Epithelial cell of proximal tubule (primary cell): ENCODE data around the gene GRIK3. TPM values are rescaled to one million over a fixed set of nuclear protein-coding genes. Genes with fewer than 3 reads are reported as not detected.

Source experiments
- DNase-seq: peaks from one replicate; pipeline ENCODE4 v3.0.0-alpha.2; 2011; ENCODE audit warnings: low read depth
- H3K4me3 ChIP-seq: 2 replicates; pipeline ENCODE4 v1.5.1; 2011; ENCODE audit warnings: low read depth, mild to moderate bottlenecking, low read length
- CTCF ChIP-seq: conservative IDR thresholded peaks from 2 replicates; pipeline ENCODE4 v1.5.1; 2012; ENCODE audit warnings: low read depth, mild to moderate bottlenecking, low read length
- total RNA-seq: library from RNA; depleted of rRNA; stranded (reverse); fragments of >200 nt; gene quantifications from 2 replicates; pipeline ENCODE4 v1.2.3, GENCODE V29; 2015

Gene GRIK3
- total RNA-seq, 1 donor from 2014 or later, result not detected

GRCh38 chr1:36792292-36792691 is 242.0 kb downstream of the GRIK3 start:
- no peak for DNase-seq
- no peak overlapping the region for H3K4me3 ChIP-seq
- no peak for TF ChIP-seq CTCF

DNA sequence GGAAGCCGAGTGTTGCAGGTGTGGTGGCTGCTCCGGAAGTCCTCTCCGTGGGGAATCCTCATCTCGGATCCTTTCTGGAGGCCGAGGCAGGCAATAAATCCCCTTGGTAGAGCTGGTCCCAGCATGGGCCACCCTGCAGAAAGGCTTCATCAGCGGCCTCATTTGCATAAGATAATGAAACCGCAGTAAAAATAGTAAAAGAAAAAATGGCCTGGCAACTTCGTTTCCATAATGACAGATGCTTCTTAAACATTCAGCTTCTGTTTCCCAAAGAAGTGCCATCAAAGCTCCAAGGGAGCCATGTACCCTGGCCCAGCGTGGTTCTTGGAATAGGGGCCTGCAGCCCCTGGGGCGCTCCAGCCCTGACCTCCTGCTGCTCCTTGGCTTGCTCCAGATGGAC is 244.1 kb downstream of the GRIK3 start:
- TF ChIP-seq CTCF, result no peak
- no peak for DNase-seq

DNA sequence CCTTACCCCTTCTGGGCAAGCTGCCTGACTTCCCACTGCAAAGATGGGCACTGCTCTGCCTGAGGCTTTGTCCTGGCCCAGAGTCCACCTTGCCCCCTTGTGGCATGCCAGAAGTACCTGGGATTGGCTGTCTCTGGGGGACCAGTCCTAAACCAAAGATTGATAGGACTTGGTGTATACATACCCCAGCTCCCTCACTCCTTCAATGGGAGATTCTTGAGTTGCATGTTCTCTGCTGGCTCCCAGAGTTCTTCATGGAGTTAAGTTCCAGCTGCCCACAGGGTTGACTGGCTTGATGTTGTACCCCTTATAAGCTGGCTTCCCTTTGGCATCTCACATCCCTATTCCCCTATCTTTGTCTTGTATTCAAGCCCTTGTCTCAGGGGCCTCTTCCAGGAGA is 244.8 kb downstream of the GRIK3 start:
- no peak for TF ChIP-seq CTCF
- no peak for DNase-seq

More for the DNA sequence above, 244.1 kb downstream of the GRIK3 start:
- H3K4me3 ChIP-seq, result no peak overlapping the region

DNA sequence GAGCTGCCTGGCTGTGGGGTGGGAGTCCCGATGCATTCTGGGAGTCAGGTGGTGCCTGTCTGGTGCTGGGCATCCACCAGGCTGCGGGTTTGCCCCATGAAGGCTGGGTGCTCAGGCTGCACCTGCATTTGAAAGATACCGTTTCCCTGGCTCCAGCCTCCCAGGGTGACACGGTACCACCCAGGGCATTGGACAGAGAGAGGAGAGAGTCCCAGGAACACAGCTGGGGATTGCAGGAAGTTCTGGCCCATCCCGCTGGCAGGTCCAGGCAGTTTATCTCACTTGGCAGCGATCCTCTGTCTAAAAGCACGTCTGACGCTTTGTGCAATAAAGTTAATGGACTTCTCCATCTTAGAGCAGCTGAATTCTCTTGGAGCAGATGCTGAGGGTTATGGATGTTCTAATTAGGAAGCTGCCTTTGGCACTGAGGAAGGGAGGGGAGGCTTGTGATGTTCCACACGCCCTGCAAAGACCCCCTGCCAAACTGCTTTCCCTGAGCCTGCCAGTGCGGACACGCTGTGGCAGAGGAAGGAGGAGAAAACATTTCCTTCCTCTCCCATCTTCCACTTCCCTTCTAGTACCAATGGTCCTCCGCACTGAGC is 246.9 kb downstream of the GRIK3 start:
- no peak overlapping the region for H3K4me3 ChIP-seq
- TF ChIP-seq CTCF, result no peak
- DNase-seq, result no peak

More for the DNA sequence above, 244.8 kb downstream of the GRIK3 start:
- H3K4me3 ChIP-seq, result no peak overlapping the region

GRCh38 chr1:36786425-36786824 is 247.9 kb downstream of the GRIK3 start:
- H3K4me3 ChIP-seq, result no peak overlapping the region
- no peak for TF ChIP-seq CTCF
- DNase-seq, result no peak

DNA sequence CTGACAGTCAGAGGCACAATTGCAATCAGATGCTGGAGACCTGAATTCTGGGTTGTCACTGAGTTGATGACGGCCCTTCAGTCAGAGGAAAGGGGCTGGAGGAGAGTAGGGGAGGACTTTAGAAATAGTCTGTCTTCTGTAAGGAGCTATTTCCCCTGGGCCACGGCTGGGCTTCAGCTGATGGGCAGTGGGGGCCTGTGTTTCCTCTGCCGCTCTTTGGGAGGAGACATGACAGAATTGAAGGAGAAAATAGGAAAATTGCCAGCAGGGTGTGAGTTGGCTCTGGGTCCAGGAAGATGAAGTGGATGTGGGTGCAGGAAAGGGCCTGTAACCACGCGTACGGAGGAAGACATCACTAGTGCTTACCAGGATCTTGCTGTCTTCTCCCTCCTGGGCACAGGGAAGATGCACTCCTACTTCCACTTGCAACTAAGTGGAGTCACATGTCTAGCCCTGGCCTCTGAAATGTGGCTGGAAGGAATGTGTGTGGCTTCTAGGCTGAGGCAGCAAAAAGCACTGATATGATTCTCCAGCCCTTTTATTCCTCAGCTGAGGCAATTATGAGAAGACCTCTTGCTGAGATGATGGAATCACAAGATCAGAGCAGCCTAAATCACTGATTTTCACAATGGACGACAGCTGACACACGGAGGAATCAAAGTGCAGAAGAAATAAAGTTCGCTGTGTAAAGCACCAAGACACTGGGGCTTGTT is 250.0 kb downstream of the GRIK3 start:
- no peak overlapping the region for H3K4me3 ChIP-seq
- DNase-seq, result no peak
- no peak for TF ChIP-seq CTCF

GRCh38 chr1:36783475-36783874 is 250.8 kb downstream of the GRIK3 start:
- no peak overlapping the region for H3K4me3 ChIP-seq
- no peak for DNase-seq
- TF ChIP-seq CTCF, result no peak
